GM21360 (cell line): ENCODE results near the gene ITPR1.

Source experiments
- ATAC-seq: cut with Tn5 transposase; IDR thresholded peaks from one replicate; pipeline ENCODE4 v1.9.1; 2021; ENCODE audit warnings: mild to moderate bottlenecking, moderate library complexity; ENCODE audit not compliant: unreplicated experiment

ITPR1 gene

DNA sequence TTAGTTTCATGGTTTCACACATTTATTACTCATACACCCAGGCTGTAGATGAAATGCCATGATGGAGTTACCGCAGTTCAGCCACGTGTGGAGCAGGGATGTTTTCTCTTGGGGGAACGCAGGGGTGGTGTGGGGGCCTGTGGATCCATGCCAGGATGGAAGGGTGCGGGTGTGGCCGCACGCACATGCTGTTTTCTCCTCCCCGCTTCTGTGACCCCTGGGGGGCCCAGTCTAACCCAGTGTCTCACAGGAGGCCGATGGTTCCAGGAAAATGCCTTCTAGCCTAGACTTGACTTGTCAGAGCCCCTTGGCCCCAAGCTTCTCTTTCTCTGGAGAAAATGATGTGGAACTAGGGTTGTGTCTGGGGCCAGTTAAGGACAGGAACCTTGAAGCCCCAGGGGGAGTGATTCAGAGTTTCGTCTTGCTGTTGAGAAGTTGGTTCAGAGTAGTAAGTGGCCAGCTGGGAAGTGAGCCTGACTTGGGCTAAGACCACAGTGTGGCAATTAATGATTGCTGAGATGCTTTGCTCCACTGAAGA is 245.7 kb downstream of the ITPR1 start:
- no peak for ATAC-seq

DNA sequence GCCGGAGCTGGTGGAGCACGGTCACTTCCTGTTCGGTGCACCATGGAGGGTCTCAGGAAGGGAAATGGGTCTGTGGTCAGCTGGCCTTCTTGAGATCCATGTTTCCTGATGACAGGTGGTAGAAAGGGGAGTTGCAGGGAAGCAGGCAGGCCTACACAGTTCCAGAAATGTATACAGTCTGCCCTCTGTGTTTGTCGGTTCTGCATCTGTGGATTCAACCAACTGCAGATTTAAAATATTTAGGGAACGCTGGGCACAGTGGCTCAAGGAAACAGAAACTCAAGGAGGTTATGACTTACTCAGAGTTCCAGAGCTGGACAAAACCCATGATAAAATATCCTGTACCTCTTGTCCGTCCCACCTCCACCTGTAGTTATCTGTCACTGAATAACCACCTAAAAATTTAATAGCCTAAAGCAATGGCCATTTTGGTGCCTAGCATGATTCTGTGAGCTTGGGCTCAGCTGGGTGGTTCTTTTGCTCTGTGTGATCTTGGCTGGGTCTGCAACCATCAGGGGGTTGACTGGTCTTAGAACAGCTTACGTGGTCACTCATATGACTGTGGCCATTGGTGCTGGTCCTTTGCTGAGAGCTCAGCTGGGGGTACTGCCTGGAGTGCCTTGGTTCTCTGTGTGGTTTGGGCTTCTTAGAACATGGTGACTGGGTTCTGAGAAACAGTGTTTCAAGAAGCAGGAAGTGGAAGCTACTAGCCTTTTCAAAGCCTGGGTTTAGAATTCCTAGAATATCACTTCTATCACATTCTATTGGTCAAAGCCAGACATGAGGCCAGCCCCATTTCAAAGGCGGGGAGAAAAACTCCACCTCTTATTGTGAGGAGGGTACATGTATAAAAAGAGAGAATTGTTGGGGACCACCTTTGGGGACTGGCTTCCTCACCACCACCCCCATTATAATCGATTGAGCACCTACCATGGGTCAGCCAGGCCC is 246.4 kb downstream of the ITPR1 start:
- no peak for ATAC-seq

DNA sequence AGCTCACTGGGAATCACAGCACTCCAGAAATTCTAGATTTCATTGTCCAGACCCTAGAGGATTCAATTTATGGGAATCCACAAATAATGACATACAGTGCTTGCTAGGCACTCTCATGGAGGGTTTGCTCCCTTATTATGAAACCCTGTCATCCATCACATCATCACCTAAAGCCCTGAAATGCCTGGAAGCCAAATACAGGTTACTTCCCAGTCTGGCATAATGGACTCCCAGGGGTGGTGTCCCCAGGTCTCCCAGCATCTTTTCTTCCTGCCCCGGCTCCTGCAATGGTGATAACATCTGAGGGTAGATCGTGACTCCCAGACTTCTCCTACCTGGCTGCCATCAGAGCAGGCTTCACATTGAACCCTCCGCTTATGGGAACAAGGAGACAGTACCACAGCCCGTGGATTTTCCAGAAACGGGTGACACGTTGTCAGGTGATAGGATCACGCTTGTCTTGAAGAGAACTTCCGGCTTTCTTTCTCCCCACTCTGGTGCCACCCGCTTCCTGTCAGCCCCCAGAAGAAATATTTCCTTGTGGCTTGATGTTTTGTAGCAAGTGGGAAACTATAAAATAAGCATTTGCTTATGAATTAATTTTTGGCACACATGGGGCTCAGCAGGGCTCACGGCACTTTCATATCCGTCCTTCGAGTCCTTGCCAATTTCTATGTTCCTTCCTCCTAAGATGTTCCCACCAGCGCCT is 247.4 kb downstream of the ITPR1 start:
- ATAC-seq = no peak

DNA sequence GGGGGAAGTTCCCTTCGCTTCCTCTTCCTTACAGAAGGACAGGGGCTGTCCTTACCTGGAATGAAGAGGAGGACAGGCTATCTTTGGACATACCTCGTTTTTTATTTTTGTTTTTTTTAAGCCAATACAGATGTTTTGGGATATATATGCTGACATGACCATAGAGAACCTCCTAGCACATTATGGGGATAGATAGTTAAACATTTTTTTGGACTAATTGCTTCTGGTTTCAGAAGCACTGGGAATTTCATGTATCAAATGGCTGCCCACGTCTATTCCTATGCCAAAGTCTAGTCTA is 247.9 kb downstream of the ITPR1 start:
- ATAC-seq = no peak

DNA sequence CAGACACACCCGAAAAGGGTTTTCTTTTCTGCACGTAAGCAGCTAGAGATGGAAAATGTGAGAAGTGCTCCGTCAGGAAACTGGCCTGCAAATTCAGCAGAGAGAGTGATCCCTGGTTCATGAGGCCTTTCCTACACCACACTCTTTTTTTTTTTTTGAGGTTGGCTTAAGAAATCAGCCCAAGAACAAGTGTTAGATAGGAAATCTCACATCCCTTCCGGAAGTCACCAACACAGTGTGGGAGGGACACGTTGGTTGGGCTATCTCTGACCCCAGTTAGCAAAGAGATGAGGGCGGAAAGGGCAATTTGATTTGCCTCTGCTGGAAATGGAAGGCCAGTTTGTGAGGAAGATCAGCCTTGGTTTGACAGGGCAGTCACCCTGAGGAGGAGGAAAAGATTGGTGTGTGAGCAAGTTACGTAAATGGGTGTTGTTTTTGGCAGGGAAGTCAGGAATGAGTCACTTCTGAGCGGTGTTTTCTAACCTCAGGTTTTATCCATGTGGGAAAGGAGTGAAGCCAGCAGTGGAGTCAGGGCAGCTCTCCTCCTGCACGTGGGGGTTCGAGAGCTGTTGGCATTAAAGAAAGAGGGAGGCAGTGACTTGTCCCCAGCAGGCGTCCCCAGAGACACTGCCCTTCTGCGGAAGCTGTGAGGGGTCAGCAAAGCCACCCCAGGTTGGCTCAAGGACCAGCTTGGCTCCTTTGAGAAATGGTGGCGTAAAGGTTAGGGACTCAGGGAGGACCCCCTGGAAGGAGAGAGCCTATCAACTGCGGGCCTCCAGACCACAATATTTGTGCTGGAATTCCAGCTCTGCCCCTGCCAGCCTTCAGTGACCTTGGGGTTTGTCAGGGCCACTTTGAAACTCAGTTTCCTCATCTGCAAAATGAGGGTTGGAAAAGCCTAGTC is 248.5 kb downstream of the ITPR1 start:
- ATAC-seq = no peak

DNA sequence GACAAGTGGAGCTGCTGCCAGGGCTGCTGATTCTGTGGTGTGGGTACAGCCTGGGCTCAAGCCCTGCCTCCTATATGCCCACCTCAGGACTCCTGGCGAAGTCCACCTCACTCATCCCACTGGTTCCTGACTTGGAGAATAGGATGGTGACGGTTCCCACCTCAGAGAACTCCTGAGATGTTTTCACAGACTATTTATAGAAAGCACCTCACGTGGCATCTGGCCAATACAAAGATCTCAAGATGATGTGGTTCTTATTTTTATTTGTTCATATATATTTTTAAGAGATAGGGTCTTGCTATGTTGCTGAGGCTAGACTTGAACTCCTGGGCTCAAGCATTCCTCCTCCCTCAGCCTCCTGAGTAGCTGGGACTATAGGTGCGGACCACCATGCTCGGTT is 249.2 kb downstream of the ITPR1 start:
- no peak for ATAC-seq

DNA sequence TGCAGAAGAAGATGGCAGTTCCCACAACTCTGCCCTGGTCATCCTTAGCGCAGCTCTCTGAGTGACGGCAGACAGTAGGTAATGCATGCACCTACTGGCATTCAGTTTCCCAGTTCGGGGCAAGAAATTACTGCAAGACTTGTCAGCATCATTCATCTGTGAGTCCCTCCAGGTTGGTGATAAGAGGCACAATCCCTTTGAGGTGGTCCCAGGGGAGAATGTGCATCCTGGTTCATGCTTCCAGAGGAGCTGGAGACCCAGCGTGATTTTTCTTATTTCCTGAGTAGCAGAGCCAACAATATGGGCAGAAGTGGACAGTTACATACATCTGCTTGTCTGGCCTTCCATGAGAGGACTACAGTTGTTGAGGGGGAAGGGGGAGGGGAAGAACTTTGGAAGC is 250.2 kb downstream of the ITPR1 start:
- ATAC-seq = no peak

DNA sequence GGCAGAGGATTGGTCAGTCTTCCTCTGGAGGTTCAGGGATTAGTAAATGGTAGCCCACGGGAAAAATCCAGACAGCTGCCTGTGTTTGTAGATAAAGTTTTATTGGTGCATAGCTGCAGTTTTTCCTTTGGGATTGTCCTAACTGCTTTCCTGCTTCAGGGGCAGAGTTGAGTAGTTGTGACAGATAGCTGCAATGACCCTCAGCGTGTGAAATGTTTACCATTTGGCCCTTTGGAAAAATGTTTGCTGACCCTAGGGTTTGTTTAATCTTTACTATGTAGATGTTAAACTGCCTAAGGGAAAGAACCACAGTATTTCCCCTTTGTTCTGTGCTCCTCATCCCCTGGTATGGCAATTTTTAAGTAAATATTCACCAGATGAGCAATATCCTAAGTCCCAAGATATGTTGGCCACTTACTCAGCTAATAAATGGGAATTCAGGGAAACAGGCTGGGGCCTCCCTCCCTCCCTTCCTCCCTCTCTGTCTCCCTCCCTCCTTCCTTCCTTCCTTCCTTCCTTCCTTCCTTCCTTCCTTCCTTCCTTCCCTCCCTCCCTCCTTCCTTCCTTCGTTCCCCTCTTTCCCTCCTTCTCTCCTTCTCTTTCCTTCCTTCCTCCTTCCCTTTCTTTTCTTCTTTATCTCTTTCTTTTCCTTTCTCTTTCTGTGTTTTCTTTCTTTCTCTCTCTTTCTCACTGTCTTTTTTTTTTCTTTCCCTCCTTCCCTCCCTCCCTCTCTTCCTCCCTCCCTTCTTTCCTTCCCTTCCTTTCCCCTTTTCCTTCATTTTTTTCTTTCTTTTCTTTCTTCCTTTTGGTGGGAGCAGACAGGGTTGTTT is 251.5 kb downstream of the ITPR1 start:
- no peak for ATAC-seq

DNA sequence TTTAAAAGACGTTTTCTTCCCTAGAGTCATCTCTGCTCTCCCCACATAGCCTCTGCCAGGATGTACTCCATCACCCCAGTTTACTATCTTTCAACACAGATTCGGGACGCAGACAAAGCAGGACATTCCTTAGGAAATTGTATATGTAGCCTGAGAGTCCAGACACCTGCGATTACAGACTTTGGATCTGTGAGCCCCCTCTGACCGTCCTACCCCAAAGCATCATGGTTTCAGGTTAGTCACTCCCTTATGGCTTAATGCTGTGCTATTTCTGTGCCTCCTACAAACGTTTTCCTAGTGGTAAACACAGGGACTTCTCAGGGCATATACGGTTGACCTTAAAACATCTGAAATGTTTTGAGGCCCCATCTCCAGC is 252.1 kb downstream of the ITPR1 start:
- no peak for ATAC-seq

DNA sequence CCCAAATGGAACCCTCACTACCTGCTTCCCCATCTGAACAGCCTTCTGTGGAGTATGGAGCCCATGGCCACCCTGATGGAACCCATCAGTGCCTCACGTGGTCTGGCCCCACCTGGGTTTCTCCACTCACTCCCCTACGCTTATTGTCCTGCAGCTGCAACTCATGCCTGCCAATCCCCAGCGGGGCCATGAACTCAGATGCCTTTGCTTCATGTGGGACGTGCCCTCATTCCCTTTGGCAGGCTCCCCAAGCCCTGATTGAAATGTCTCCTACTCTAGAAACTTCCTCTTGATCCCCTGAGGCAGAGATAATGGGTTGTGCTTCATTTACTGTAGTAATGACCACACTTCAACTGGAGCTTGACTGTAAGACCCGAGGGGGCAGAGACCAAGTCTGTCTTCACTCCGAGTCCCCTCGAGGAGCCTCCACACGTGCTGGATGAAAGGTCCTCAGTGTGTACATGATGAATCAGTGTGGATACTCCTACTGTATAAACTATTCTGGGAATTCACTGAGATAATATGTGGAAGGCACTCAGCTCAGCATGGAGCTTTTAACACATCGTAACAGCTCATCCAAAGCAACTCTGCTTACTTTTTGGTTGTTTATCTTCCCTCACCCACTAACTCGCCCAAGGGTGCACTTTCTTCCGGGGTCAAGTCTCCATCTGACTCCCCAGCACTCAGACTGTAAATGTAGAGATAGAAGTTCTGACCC is 253.3 kb downstream of the ITPR1 start:
- ATAC-seq = no peak

DNA sequence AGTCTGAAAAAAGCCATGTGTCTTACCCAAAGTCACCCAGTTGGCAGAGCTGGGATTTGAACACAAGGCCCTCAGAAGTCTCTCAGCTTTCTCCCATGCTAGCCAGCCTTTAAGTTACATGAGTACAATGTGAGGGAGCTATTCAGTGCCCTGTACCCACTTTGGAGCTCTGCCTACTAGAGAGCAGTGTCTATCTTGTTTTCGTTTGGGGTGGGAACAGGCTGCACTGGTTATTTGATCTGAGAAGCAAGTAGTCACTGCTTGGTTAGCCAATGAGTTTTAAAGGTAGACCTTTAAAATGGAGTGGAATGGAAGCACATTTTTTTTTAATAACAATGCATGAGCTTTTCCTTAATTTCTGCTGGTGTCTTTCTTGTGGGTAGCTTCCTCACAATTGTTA is 255.0 kb downstream of the ITPR1 start:
- no peak for ATAC-seq

DNA sequence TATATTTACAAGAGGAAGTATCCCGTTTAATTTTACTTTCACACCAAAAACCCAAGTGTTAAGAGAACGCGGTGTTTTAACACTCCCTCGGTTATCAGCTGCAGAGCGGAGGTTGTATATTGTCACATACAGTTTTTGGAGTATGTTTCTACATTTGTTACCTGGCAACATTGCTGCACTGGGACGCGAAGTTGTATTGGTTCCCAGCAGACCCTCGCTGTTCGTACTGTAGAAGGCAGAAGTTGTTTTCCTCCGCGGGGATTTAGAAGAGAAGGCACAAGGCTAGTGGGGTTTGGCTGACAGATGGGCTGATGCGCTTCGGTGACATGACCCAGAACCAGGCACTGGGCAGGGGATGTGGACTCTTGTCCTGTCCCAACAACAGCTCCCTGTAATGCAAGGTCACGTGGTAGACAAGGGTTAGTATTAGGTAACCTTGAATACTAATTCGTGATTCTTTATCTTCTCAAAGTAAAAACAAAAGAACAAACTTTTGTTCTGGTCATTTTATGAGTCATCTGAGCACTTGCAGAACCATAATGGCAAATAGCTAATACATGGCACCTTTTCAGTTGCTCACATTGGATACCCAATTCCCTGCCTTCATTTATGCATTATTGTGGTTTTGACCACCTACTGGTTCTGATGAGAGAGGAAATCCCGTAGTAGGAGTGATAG is 255.7 kb downstream of the ITPR1 start:
- no peak for ATAC-seq

DNA sequence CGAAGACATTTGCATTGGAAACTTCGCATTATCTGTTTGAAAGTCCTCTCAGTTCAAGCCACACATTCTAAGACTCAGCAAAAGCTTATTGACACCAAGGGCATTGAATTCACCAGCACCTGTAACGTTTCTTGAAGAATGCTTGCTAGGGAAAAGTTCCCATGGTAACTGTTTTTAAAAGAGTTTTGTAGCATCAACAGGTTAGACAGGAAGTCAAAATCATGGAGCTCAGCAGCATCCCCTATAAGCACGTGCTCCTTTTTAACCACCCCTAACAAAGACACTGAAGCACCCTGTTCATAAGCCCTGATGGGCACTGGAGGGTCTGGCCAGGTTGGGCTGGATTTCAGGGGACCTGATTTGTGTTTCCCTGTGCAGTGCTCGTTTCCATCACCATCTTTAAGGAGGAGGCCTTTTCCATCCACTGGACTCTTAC is 256.4 kb downstream of the ITPR1 start:
- no peak for ATAC-seq

DNA sequence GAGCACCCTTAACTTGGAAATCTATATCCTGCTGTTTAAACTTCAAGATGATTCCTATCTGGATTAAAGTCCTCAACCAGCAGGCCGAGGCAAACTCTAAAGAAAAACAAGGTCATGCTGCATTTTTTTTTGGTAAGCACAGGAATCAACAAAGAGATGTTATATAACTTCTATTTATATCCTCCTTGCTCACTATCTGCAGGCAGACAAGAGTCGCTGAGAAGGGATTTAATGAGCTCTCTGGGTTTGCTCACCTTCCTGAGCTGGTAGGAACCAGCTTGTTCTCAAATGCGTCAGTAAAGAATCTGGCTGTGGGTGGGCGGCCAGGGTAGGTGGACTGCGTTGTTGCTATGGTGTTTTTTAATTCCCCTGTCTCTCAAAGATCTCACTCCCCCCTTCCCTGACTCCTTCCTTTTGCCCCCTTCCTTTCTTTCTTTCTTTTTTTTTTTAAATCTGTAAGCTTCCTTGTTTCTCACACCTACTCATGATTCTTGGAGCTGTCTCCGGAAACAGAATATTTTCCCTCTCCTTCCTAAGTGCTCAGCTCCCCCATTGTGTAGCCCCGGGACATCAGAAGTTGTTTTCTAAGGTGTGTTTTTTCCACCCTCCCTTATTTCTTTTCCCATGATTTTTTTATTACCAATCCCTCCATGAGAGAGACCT is 257.3 kb downstream of the ITPR1 start:
- ATAC-seq = no peak

DNA sequence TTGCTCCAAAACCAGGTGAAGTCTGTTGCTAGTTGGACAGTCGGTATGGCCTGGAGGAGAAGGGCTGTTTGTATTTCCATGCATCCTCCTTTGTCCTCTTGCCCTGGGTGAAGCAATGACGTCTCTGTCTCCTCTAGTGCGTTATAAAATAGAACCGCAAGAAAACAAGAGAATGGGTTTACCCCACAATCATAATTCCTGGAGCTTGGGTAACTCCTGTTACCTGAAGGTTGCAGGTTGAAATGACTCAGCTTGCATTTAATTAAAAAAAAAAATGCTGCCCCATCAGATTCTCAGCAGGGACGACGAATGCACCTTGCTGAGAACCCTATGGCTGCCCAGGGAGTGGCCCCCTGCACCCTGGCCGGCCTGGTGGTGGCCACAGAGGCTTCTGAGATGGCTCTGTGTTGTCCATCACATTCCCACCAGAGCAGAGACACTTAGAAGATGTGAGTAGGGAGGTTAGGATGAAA is 257.9 kb downstream of the ITPR1 start:
- ATAC-seq = no peak

DNA sequence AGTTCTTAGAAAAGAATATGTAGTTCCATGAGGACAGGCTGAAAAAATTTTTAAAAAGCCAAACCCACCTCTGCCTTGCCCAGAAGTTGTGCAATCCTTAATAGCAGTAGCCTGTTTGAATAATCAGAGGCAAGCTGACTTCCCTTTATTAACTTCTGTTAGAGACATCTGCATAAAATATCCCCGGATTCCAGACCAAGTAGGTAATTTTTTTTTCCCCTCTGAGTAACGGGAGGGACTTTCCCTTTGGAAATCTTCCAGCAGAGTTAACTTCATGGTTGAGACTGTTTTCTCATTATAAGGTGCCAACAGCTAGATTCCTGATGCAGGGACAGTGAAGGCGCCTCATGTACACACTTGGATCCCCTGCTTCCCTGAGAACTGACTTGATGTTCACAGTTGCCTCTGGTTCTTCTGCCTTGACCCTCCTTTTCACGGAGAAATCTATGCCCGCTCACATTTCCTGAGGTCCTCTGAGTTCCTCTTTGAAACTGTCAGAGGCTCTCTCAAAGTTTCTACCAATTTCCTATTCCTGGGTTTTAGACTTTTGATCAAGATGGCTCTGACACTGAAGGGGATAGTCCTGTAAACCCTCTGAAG is 258.5 kb downstream of the ITPR1 start:
- no peak for ATAC-seq

DNA sequence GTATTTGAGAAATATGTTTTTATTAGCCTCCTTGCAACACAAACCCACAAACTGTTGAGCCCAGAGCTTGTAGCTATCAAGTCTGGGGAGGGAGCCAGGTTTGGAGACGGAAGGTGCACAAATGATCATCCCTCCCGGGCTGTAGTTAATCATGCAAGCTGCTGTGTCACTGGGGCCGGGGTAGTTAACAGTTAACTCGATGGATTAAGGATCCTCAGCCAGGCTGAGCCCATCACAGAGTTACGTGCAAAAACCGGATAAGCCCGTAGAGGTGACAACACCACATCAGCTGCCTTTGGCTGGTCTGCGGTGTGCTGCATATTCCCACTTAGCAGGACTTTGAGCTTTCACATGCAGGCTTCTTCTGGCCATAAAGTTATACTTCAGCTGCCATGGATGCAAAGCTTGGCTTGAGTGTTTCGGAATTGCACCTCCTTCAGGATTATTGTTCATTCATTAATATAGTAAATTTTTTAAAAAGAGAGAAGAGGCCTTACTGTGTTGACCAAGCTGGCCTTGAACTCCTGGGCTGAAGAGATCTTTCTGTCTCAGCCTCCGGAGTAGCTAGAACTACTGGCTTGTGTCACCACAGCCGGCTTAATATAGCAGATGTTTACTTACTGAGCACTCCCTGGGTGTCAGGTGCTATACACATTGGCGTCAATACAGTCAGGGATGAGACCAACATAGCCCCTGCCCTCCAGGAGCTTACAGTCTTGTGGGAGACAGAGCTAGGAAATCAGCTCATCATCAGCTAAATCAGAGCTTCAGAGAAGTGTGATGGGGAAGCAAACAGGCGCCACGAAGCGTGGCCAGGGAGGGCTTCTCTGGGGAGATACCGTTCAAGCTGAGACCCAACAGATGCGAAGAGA is 259.3 kb downstream of the ITPR1 start:
- ATAC-seq = no peak
